HPDE6-E6E7 (cell line): ENCODE data around the gene ESYT1.
A peak's percentile ranks its signal among the peaks of the same experiment; 100 is the strongest.
"Not testable (repeated sequence)": the region's sequence is repeated elsewhere in the genome, so short reads cannot be mapped to it uniquely, and the experiment has no call there.

ENCODE experiments used
- DNase-seq: peaks from one replicate; pipeline ENCODE4 v3.0.0; 2011; ENCODE audit warnings: missing footprints; ENCODE audit errors: extremely low spot score

Gene ESYT1

DNA sequence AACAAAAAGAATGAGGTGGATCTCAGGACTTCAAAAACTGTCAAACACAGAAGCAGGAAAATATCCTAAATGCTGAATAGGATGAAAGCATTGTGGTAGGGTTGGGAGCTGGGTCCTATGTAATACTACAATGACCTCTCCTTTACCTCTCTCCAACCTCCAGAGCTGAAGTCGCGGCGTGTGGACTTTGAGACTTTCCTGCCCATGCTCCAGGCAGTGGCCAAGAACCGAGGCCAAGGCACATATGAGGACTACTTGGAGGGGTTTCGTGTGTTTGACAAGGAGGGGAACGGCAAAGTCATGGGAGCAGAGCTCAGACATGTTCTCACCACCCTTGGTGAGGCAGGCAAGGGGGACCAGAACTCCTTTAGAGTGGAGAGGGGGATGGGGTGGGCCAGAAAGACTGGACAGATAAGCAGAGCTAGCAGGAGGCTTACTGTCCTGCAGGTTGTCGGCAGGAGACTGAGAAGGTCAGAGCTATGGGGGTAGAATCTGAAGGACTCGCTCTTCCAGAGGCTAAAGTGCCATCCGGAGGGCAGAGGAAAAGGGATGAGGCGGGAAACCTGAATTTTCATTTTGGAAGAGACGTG, 27.3 kb downstream of the ESYT1 start:
- no peak for DNase-seq

DNA sequence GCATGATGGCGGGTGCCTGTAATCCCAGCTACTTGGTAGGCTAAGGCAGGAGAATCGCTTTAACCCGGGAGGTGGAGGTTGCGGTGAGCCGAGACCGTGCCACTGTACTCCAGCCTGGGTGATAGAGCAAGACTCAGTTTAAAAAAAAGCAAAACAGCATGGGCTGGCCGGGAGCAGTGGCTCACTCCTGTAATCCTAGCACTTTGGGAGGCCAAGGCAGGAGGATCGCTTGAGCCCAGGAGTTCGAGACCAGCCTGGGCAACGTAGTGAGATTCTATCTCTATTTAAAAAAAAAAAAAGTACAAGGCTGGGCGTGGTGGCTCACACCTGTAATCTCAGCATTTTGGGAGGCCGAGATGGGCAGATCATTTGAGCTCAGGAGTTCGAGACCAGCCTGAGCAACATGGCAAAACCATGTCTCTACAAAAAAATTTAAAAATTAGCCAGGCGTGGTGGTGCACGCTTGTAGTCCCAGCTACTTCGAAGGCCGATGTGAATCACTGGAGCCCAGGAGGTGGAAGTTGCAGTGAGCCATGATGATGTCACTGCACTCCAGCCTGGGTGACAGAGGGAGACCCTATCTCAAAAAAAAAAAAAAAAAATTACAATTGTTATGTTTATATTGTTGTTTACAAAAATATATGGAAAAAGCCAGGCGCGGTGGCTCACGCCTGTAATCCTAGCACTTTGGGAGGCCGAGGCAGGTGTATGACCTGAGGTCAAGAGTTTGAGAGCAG, 28.6 kb downstream of the ESYT1 start:
- DNase-seq = not testable (repeated sequence)

DNA sequence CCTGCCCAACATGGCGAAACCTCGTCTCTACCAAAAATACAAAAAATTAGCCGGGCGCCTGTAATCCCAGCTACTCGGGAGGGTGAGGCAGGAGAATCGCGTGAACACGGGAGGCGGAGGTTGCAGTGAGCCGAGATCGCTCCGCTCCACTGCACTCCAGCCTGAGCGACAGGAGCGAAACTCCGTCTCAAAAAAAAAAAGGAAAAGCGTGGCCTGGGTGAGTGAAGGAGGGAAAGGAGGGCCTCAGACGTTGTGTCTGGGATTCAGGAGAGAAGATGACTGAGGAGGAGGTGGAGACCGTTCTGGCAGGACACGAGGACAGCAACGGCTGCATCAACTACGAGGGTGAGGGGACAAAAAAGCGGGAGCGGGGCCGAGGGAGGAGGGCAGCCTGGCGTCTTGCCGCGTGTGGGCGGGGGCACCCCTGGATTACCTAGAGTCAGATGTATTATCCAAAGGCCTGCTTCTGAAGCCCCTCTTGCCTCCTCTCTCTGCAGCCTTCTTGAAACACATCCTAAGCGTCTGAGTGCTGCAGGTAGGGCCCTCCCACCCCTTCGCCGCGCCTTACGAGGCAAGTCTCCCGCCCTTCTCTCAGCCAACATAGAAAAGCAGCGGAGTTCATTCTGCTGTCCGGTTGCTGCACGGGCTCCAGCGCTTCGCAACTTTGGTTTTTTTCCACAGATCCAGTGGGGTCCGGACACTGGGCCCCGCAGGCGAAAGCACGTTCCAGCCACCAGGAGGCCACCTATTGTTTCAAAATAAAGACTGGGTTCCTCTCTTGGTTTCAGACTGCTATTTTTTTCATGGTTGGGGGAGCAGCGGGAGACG, 29.3 kb downstream of the ESYT1 start:
- DNase-seq = peak; percentile 70

DNA sequence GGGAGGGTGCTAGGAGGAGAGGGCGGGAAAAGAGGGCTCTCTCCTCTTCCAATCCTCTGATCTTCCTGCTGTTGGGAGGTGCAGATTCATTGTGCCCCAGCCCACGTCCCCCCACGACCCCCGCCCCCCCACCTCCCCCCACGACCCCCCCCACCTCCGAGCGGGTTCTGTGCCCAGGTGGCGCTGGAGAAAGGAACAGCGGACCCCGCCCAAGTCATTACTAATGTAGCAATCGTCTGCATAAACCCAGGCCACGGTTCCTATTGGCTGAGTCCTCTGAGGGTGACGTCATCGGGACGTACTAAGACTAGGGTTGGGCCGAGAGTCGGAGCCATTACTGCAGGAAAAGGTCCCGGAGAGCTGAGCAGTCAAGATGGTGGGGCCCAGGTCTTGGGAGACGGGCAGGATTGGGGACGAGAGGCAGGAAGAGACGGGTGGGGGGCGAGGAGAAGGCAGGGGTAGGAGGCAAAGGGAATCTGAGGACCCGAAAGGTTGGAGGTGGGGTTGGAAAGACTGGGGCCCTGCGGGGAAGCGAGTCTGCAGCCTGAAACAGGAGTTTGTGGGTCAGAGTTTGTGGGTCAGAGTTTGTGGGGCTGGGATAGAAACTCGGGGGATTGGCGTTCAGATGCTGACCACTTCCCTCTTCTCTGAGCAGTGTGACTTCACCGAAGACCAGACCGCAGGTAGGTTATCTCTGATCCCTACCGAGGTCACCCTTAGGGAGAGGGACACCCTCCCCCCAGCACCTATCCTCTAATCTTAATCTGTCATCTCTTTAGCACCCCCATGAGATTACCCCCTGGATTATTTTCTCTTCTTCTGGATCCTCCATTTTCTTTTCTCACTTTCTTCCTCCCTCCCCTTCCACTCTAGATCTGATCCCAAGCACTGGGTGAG, 30.2 kb downstream of the ESYT1 start, which contains the start of gene MYL6:
Gene MYL6, plus strand, starts transcription at position 331 of the 897 bp plus-strand sequence. Its CDS starts 43 bp downstream, at position 374.
- peak; percentile 93 for DNase-seq

DNA sequence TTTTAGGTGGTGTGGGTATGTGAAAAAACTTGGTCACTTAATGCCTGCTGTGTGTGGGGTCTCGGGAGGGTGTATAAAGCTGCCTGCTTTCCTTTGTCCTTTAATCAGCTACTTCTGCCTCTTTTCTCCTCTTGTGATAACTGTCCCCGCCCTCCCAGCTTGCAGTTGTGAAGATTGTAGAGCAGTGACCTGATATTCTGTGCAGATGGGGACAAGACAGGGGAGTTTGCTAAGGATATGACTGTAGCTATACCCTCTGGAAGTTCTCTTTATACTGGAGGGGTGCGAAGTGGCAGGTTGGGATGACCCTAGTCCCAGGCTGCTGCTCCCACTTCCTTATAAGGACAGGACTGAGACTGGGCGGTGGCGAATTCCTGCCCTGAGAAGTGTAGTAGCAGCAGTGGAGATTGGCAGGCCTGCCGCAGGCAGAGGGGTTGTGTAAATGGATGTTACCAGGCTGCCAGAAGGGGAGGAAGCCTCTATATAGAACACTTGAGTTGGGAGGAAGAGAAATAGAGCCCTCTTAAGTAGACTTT, 30.9 kb downstream of the ESYT1 start:
- DNase-seq = peak; percentile 44

DNA sequence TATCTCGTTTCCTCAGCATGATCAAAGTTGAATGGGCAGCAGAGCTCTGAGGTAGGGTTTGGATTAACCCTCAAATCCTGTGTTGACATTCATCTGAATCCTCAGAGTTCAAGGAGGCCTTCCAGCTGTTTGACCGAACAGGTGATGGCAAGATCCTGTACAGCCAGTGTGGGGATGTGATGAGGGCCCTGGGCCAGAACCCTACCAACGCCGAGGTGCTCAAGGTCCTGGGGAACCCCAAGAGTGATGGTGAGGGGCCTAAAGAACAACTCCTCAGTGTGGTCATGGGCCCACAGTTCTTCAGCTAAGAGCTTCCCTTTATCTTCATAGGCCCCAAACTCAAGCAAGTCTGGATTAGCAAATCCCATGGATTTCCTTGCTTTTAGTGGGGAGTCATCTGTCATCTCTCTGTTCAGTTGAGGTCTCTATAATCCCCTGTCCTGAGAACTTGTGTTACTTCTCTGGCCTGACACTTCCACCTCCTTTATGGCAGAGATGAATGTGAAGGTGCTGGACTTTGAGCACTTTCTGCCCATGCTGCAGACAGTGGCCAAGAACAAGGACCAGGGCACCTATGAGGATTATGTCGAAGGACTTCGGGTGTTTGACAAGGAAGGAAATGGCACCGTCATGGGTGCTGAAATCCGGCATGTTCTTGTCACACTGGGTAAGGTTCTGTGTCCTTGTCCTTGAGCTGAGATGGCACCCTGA, 31.6 kb downstream of the ESYT1 start:
- DNase-seq = no peak

DNA sequence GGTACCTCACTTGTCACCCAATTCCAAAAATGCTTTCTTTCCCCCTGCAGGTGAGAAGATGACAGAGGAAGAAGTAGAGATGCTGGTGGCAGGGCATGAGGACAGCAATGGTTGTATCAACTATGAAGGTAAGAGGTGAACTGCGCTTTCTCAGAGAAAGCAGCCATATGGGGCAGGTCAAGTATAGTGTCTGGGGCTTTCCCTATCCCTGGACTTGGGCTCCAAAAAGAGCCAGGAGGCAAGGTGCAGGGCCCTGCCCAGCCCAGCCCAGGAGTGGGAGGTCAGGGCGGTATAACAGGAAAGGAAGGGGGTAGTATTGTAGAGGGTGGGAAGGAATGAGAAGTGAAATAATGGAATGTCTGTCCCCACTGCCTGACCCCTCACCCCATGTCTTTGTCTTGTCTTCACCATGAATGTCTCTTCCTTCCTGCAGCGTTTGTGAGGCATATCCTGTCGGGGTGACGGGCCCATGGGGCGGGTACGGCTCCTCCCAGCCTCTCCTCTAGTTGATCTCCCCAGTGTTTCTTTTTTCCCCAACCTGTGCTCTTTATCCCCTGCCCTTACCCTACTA, 32.2 kb downstream of the ESYT1 start:
- DNase-seq = no peak

DNA sequence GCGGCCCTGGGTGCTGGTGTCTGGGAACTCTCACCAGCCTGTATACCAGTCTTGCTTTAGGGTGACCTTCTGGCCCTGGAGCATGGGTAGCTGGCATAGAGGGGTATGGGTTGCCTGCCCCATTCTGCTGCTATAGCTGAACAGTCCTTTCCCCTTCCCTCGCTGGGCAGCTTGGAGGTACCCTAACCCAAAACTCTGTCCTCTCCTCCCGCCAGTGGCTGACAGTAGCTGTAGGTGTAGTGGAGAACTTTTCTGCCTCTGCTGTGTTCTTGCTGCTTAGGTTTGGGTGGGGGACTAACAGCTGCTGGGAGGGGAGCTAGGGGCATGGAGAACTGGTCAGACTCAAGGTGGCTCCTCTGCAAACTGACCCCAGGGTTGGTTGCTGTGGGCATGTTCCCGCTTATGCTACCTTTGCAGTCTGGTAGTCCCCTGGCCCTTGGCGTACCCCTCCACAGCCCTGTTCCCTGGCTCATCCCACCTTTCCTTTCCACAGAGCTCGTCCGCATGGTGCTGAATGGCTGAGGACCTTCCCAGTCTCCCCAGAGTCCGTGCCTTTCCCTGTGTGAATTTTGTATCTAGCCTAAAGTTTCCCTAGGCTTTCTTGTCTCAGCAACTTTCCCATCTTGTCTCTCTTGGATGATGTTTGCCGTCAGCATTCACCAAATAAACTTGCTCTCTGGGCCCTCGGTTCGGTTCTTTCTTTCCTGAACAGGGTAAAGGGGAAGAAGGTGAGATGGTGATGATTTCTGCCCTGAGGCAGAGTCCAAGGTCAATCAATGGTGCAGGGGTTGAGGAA, 33.0 kb downstream of the ESYT1 start:
- no peak for DNase-seq

DNA sequence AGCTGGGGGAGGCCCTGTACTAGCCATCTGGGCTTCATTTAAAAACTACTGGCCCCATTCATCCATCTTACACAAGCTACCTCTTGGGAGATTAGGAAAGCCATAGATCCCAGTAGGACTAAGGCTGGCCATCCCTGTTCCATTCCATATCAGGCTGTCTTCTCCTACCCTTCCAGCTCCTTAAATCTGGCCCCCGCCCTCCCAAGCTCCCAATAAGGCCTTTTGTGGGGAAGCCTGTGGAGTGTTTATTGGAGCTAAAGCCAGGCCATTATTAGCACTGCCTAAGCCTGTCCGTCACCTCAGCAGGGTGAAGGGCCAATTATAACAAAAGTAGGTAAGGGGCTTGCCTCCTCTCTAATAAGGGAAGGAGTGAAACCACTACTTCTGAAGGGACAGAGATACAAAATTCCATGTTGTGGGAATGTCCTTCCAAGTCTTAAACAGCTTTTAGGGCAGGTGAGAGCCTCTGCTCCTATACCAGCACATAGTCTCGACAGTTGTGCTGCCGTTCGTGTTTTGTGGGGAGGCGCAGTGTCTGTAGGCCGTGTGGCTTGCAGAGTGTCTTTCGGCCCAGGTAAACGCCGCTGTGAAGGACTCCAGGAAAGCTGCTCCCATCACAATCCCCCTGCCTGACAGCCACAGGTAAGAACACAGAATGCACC, 33.8 kb downstream of the ESYT1 start:
- no peak for DNase-seq

DNA sequence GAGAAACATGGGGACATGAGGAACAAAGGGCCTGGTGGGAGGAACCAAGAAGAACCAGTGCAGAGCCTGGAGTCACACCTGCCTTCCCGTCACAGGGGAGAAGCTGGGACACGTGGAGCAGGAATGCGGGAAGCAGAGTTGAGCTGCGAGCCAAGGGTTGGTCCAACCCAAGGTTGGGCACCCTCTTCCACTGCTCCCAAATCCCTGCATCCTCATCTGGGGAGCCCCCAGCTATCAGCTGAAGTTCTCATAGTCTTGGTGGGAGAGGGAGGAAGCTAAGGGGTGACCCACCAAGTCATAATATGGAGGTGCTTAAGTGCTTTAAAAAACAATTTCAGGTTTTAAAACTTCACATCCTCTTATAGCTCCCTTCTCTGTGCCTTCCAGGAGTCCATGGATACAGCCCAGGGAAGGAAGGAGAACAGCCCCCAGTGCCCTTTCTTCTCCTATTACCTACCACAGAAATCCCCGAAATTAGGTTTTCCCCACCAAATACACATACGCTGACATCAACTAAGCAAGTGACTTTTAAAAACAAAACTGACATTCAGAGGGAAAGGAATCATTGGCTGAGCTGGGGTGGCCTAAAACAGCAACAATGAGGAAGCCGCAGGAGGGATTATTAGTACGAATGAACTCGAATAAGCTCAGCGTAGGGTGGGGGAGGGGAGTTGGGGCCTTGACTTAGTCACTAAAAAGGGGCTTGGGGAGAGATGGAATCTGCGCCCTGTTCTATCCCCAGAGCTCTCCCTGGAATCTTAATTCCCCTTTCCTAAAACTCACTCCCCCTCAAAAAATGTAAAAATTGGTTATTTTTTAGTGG, 34.6 kb downstream of the ESYT1 start:
- DNase-seq = no peak

DNA sequence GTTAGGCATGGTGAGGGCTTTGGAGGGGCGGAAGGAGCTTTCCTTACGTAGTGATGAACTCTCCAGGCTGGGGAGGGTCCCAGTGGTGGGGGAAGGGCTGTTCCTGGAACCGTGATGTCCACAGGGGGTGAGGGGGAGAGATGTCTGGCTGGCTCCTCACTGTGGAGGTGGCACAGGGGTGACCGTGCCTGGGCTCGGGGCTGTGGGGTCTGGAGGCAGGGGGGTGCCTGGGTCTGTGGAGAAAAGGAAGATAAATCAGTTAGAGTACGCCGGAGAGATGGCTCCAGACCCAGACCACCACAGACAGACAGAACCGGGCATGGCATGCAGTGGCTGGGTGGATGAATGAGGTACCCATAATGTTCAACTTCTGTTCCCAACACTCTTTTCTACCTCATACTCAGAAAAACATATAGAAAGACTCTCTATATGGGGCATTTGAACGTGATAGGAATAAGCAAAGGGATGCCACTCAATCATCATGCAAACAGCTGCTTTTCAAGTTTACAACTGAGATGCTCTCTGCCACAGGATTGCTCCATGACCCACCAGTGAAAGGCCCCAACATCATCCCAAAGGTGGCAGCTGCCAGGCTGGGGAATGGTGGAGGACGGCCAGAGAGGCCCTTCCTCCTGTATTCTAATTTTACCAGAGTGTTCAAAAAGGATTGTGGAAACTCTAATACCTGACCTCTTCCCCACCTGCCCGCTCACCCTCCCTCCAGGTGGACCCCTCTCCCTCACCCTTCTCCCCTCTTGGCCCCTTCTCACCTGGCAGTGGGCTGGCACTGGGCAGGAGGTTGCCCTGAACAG, 35.7 kb downstream of the ESYT1 start:
- DNase-seq = no peak

DNA sequence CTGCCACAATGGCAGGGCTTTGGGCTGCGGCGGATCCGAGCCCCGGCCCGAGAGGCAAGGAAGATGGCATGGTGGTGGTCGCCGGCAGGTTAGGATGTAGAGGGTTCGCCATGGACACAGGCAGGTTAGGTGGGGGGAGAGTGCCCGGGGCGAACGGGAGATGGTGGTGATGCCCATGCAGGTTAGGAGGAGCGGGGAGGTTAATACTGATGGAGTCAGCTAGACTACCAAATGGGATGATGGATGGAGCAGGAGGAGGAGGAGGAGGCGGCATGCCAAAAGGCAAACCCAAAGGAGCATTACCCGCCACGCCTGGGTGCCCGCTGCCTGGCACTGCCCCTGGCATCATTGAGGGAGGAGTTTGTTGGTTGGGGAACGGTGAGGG, 36.3 kb downstream of the ESYT1 start:
- no peak for DNase-seq

DNA sequence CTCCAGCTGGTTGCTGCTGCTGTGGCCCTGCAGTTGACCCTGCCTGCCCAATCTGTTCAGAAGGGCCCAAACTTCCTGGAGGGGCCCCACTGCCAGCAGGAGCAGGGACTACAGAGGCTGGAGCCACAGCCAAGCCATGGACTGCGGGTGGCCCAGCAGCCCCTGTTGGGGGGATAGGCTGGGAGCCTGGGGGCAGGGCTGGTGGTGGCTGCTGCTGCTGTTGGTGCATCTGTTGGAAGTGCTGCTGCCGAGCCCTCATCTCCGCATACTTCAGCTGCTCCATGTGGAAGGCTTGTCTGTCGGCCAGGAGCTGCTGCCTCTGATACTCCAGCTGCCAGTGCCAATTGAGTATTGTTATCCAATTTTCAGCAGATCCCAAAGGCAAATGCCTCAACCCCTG, 37.3 kb downstream of the ESYT1 start:
- DNase-seq = no peak

DNA sequence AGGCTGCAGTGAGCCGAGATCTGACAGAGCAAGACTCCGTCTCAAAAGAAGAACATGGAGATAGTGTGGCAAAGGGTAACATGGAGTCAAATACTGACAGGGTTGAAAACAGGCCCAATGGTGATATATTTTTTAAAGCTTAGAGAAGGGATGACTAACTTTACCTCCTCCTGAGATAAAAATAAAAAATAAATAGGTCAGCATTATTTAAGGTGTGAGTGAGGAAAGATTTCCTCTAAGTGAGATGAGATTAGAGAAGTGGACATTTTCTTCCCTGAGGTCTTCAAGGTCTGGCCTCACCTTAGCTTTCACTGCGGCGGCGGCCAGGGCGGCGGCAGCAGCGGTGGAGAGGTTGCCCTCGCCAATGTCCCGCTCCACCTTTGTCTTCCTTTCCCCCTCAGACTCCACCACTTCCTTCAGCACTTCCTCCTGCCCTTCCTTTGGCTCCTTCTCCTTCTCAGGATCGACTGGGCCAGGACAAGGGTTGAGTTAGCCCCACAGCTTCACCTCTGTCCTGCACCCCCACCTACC, 41.2 kb downstream of the ESYT1 start:
- DNase-seq = no peak

DNA sequence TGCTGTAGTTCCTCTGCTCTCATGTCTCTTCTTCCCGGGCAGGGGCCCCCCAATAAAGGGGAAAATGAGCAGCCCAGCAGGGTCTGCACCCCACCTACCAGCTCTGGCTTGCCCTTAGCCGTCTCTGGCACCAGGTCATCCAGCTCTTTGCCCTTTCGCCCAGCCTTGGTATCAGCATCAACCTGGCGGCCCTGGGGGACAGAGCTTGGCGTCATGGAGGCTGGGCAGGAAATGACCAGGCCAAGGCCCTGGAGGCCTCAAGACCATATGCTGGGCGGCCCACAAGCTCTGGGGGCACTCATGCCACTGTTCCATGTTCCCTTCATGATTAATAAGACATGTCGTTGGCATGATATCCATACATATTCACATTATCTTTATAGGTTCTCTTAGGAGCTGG, 44.8 kb downstream of the ESYT1 start:
- no peak for DNase-seq

DNA sequence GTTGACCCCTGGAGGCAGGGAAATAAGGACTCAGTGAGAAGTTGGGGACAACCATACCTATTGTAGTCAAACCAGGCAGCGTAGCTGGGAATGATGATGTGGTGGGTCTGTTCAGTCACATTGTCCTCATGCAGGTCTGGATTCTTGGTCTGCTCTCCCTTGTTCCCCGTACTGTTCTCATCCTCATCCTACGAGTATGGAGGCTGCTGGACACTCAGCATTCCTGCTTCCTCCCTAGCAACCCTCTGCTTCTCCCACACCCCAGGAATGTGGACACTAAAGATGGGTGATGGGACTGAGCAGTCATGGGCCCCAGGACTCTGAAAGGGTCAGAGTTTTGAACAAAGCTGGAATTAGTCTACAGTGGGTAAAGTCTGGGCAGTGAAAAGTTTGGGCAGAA, 50.3 kb downstream of the ESYT1 start:
- no peak for DNase-seq

DNA sequence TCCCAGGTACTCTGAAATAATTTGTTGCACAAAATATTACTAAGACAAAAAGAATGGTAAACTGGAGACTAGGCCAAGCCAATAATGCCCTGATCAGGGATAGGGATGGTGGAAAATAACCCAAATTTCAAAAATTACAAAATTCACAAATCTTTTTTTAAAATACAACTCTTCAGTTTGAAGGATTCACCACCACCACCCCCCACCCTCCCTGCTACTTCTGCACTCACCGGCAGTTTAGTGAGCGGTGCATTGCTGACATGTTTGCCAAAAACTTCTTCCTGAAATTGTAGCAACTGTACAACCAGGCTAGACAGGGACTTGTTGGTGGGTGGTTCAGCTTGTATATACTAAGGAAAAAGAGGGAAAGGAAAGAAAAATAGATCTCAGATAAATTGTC, 58.9 kb downstream of the ESYT1 start:
- no peak for DNase-seq
